ENCODE data around the gene RNF144A.
"Not testable (repeated sequence)": the region's sequence is repeated elsewhere in the genome, so short reads cannot be mapped to it uniquely, and the experiment has no call there.

Gene RNF144A

DNA sequence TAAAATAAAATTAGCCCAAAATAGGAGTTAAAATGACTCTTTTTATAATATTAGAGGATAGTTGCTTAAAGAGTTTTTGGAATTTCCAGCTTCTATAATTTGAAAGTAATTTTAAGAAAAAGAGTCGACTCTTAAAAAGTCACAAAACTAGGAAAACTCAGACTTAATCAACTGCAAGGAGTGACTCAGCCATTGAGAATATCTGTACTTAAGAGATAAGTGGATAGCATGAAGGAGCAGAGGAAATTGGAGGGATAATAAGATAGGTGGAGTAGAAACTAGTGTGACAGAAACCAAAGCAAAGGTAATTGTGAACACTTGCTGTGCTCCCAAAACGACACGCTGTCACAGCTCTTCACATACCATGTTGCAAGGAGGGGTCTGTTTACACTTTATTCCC is 31.2 kb upstream of the RNF144A start:
- H3K27ac ChIP-seq (ENCODE audit: low read depth, low read length), result no peak overlapping the region
- no peak overlapping the region for H3K9ac ChIP-seq (ENCODE audit: low read length)
- H3K27me3 ChIP-seq (ENCODE audit: control insufficient read depth, insufficient read depth, low read length), result no peaks in the 10 kb centered on the region
- H3K4me3 ChIP-seq (ENCODE audit: low read length), result no peak overlapping the region
- H3K4me1 ChIP-seq (ENCODE audit: control insufficient read depth, insufficient read depth, low read length), result no peaks in the 10 kb centered on the region
- no peaks in the 10 kb centered on the region for H3K36me3 ChIP-seq (ENCODE audit: control insufficient read depth, insufficient read depth, low read length)

DNA sequence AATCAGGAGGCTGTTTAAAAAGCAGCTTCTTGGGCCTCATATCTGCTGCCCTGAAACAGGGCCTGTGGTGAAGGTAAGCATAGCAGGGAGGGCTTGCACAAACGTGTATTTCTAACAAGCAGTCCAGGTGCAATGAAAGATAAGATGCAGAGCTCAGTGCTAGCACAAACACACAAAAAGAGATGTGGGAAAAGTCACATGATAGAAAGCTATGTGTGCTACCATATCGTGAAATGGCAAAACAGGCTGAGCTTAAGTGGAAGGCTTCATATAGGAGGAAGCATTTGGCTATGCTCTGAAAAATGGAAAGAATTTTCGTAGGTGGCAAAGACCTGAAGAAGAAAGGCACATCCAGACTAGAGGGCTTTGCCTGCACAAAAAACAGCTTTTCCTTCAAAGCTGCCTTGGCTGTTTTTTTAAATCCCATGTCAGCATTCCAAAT is 29.4 kb upstream of the RNF144A start:
- H3K4me1 ChIP-seq (ENCODE audit: control insufficient read depth, insufficient read depth, low read length), result no peaks in the 10 kb centered on the region
- H3K36me3 ChIP-seq (ENCODE audit: control insufficient read depth, insufficient read depth, low read length), result no peaks in the 10 kb centered on the region
- H3K27ac ChIP-seq (ENCODE audit: low read depth, low read length), result no peak overlapping the region
- H3K4me3 ChIP-seq (ENCODE audit: low read length), result no peak overlapping the region
- no peak overlapping the region for H3K9ac ChIP-seq (ENCODE audit: low read length)
- no peaks in the 10 kb centered on the region for H3K27me3 ChIP-seq (ENCODE audit: control insufficient read depth, insufficient read depth, low read length)

DNA sequence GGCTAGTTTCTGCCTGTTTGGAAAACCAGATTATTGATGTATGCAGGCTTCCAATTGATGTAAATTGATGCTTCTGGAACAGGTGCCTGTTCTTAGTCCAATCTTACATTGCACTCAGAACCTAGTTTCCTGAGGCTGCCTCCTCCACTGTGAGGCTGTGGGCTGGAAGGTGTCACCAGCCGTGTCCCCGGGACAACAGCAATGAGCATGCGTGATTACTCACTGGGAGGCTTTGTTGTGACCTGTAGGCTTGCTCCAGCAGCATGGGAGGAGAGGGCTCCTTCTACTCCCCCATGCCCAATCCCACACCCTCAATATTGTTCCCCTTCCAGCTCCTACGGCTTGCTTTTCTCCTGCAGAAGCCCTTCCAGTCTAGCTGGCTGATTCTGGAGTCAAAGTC is 28.5 kb upstream of the RNF144A start:
- Histone ChIP-seq H3K27ac (ENCODE audit: low read depth, low read length) (no peak overlapping the region), H3K9ac (ENCODE audit: low read length) (no peak overlapping the region), H3K4me3 (ENCODE audit: low read length) (no peak overlapping the region), H3K36me3 (ENCODE audit: control insufficient read depth, insufficient read depth, low read length) (no peaks in the 10 kb centered on the region), H3K27me3 (ENCODE audit: control insufficient read depth, insufficient read depth, low read length) (no peaks in the 10 kb centered on the region), H3K4me1 (ENCODE audit: control insufficient read depth, insufficient read depth, low read length) (no peaks in the 10 kb centered on the region)

DNA sequence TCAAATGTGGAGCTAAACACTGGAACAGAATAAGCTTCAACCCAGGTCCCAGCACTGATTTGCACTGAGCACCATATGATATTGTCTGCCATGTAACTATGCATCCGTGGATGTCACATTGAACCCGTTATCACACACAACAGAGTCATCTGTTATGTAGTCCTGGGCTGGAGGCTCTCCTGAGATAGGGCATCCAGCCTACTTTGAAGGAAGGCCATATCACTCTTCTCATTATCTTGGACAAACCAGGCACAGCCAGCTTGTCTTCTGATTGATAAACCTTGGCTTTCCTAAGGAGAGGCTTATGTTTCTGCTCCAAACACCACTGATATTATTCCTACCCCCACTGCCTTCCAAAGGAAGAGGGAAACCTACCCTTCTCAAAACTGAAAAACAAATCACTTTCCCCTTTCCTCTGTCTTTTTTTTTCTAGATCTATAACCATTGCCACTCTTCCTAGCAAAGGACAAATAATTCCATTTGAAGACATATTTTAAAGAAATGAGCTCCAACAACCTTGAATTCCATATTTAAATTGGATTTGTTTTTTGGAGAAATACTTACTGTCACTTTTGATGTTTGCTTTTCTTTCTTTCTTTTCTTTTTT is 23.2 kb upstream of the RNF144A start:
- Histone ChIP-seq H3K4me1 (ENCODE audit: control insufficient read depth, insufficient read depth, low read length) (no peaks in the 10 kb centered on the region), H3K36me3 (ENCODE audit: control insufficient read depth, insufficient read depth, low read length) (no peaks in the 10 kb centered on the region), H3K9ac (ENCODE audit: low read length) (no peak overlapping the region), H3K27ac (ENCODE audit: low read depth, low read length) (no peak overlapping the region), H3K27me3 (ENCODE audit: control insufficient read depth, insufficient read depth, low read length) (no peaks in the 10 kb centered on the region), H3K4me3 (ENCODE audit: low read length) (no peak overlapping the region)

DNA sequence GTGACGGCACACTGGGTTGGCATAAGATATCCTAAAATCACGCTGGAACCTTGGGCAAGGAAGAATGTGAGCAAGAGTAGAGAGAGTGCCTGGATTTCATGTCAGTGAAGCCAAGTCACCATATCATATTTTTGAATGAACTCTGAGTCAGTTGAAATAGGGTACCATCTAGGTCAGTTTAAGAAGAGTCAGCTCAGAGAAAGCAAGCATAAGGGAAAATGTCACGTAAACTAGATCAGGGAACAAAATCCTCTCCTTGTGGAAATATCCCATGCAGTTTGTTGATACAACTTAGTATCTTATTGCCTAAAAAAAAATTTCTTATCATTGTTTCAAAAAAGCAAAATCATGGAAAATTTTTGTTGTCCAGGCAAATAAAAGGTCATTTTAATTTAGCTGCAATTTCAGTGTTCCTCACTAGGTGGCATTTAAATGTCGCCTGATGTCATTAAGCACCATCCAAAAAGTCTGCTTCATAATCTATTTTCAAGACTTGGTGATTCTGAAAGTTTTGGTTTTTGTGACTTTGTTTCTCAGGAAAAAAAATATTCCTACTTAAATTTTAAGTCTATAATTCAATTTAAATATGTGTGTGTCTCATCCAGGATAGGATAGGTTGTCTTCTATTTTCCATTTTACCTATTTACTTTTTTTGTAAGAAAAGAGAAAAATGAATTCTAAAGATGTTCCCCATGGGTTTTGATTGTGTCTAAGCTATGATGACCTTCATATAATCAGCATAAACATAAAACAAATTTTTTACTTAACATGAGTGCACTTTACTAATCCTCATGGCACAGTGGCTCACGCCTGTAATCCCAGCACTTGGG is 20.1 kb upstream of the RNF144A start:
- Histone ChIP-seq H3K36me3 (ENCODE audit: control insufficient read depth, insufficient read depth, low read length) (no peaks in the 10 kb centered on the region), H3K4me1 (ENCODE audit: control insufficient read depth, insufficient read depth, low read length) (no peaks in the 10 kb centered on the region), H3K27me3 (ENCODE audit: control insufficient read depth, insufficient read depth, low read length) (no peaks in the 10 kb centered on the region), H3K4me3 (ENCODE audit: low read length) (no peak overlapping the region), H3K9ac (ENCODE audit: low read length) (no peak overlapping the region), H3K27ac (ENCODE audit: low read depth, low read length) (no peak overlapping the region)

DNA sequence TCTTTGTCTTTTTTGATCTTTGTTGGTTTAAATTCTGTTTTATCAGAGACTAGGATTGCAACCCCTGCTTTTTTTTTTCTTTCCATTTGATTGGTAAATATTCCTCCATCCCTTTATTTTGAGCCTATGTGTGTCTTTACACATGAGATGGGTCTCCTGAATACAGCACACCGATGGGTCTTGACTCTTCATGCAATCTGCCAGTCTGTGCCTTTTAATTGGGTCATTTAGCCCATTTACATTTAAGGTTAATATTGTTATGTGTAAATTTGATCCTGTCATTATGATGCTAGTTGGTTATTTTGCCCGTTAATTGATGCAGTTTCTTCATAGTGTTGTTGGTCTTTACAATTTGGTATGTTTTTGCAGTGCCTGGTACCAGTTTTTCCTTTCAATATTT is 14.6 kb upstream of the RNF144A start:
- not testable (repeated sequence) for H3K27ac ChIP-seq (ENCODE audit: low read depth, low read length); H3K4me3 ChIP-seq (ENCODE audit: low read length); H3K36me3 ChIP-seq (ENCODE audit: control insufficient read depth, insufficient read depth, low read length); H3K27me3 ChIP-seq (ENCODE audit: control insufficient read depth, insufficient read depth, low read length); H3K9ac ChIP-seq (ENCODE audit: low read length); H3K4me1 ChIP-seq (ENCODE audit: control insufficient read depth, insufficient read depth, low read length)

DNA sequence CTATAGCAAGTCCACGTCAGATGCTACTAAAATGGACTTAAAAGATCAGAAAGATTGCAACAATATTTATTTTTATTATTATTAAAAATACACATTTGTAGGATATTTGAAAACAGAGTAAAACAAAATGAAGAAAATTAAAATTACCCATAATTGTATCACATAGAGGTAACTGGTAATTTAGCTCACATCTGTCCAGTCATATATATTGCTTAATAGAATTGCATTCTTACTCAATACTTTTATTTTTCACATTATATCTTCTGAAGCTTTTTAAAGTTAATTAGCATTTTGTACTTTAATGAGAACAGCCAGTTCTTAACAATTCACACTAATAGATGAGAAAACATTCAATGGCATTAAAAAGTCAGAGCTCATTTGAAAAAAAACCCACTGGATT is 11.5 kb upstream of the RNF144A start:
- Histone ChIP-seq H3K4me3 (ENCODE audit: low read length) (no peak overlapping the region), H3K36me3 (ENCODE audit: control insufficient read depth, insufficient read depth, low read length) (no peaks in the 10 kb centered on the region), H3K27me3 (ENCODE audit: control insufficient read depth, insufficient read depth, low read length) (no peaks in the 10 kb centered on the region), H3K27ac (ENCODE audit: low read depth, low read length) (no peak overlapping the region), H3K4me1 (ENCODE audit: control insufficient read depth, insufficient read depth, low read length) (no peaks in the 10 kb centered on the region), H3K9ac (ENCODE audit: low read length) (no peak overlapping the region)

DNA sequence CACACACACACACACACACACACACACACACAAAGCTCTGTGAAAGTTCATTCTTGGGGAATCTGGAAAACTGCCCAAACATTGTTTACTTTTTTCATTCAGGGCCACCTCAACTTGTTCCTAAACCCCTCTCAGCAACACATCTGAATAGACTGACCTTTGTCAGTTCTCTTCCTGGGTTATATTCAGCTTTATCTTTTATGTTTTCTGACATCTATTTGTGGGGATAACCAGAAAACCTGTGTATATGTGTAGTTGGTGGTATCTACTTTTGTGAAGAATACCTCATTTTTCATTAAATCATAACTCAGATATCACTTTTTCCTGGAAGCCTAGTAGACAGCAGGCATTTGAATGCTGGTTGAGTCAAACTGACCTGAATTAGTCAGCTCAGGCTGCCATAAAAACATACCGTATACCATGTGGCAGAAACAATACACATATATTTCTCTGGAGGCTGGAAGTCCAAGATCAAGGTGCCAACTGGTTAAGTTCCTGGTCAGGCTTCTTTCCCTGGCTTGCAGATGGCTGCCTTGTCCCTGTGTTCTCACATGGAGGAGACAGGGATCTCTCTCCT is 11.0 kb upstream of the RNF144A start:
- H3K4me1 ChIP-seq (ENCODE audit: control insufficient read depth, insufficient read depth, low read length), result no peaks in the 10 kb centered on the region
- H3K27me3 ChIP-seq (ENCODE audit: control insufficient read depth, insufficient read depth, low read length), result no peaks in the 10 kb centered on the region
- no peak overlapping the region for H3K9ac ChIP-seq (ENCODE audit: low read length)
- no peak overlapping the region for H3K27ac ChIP-seq (ENCODE audit: low read depth, low read length)
- no peak overlapping the region for H3K4me3 ChIP-seq (ENCODE audit: low read length)
- H3K36me3 ChIP-seq (ENCODE audit: control insufficient read depth, insufficient read depth, low read length), result no peaks in the 10 kb centered on the region

DNA sequence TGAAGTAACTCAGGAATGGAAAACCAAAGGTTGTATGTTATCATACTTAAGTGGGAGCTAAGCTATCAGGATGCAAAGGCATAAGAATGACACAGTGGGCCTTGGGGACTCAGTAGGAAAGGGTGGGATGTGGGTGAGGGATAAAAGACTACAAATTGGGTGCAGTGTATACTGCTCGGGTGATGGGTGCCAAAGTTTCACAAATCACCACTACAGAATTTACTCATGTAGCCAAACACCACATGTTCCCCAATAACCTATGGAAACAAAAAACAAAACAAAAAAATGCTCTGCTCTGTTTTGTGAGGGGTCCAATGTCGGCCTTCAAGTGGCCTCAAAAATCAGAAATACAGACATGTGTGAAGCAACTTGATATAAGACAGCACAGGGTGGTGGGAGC is 8.9 kb upstream of the RNF144A start:
- Histone ChIP-seq H3K27me3 (ENCODE audit: control insufficient read depth, insufficient read depth, low read length) (peaks cover 3% of the 10 kb centered on the region), H3K4me1 (ENCODE audit: control insufficient read depth, insufficient read depth, low read length) (no peaks in the 10 kb centered on the region), H3K9ac (ENCODE audit: low read length) (no peak overlapping the region), H3K27ac (ENCODE audit: low read depth, low read length) (no peak overlapping the region), H3K4me3 (ENCODE audit: low read length) (no peak overlapping the region), H3K36me3 (ENCODE audit: control insufficient read depth, insufficient read depth, low read length) (no peaks in the 10 kb centered on the region)

DNA sequence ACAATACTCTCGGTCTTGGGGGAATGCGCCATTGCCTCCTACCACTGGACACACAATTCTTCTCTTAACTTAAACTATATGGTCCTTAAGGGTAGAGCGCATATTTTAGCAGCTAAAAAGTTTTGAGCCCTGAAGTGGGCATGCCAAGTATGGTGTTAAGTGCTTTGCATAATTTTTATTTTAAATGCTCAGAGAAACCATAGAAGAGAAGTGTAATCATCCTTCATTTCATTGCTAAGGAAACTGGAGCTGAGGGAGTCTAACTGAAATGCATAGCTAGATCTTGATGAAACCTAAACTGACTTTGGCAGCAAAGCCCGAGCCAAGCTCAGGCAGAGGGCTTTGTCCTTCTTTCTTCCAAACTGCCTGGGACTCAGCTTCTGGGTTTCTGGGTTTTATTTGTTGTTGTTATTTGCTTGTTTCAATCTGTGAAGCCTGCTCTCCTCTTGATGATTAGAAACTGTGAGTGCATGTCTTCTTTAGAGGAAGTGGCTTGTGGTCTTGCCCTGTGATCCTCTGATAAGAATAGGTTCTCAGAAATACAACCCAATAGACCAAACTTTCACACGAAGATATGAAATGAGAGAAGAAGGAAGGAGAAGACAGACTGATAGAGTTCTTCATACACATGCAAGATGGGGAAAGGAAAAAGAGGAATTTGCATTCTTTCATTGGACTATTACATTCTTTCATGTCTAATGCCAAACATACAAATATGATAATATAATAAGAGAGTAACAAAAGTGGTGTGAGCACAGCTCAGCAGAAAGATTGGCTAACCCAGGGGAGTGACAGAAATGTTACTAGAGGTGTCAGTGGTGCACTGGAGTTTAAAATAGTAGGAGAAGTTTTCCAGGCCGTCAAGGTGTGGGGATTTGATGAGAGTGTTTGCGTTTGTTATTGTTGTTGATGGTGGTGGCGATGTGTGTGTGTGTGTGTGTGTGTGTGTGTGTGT is 7.5 kb upstream of the RNF144A start:
- Histone ChIP-seq H3K4me3 (ENCODE audit: low read length) (no peak overlapping the region), H3K9ac (ENCODE audit: low read length) (no peak overlapping the region), H3K27ac (ENCODE audit: low read depth, low read length) (no peak overlapping the region), H3K4me1 (ENCODE audit: control insufficient read depth, insufficient read depth, low read length) (no peaks in the 10 kb centered on the region), H3K36me3 (ENCODE audit: control insufficient read depth, insufficient read depth, low read length) (no peaks in the 10 kb centered on the region), H3K27me3 (ENCODE audit: control insufficient read depth, insufficient read depth, low read length) (peaks cover 3% of the 10 kb centered on the region)

DNA sequence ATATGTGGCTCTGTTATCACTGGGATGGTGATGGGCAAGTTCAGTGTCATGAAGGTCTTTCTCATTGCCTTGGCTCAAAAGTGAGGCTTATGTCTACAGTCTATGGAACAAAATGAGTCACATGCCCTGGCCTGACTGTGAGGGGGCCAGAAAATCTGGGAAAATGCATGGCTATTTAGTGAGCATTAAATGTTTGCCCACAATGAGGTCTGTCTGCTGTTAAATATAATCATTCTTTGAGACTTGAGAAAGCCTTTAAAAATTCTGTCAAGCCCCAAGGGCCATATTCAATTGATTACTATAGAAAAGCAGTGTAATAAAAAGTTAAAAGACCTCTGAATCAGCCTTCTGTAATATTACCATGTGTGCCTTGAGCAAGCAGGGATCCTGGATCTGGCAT is 5.5 kb upstream of the RNF144A start:
- no peak overlapping the region for H3K27ac ChIP-seq (ENCODE audit: low read depth, low read length)
- H3K9ac ChIP-seq (ENCODE audit: low read length), result no peak overlapping the region
- H3K4me1 ChIP-seq (ENCODE audit: control insufficient read depth, insufficient read depth, low read length), result no peaks in the 10 kb centered on the region
- no peaks in the 10 kb centered on the region for H3K36me3 ChIP-seq (ENCODE audit: control insufficient read depth, insufficient read depth, low read length)
- H3K27me3 ChIP-seq (ENCODE audit: control insufficient read depth, insufficient read depth, low read length), result peaks cover 3% of the 10 kb centered on the region
- H3K4me3 ChIP-seq (ENCODE audit: low read length), result no peak overlapping the region

Measured in rectal smooth muscle tissue (tissue), 1 donor.